IPS-11a (cell line): ENCODE measurements around the gene HOXD12.

Experiments used
- H3K4me3 ChIP-seq: one replicate; pipeline ENCODE4 v1.5.1; 2013; ENCODE audit warnings: low read depth, low read length, control low read depth

The HOXD12 gene

GRCh38 chr2:176118601-176119339, 19.2 kb downstream of the HOXD12 start:
- H3K4me3 ChIP-seq, result no peak overlapping the region

- no peak overlapping the region for H3K4me3 ChIP-seq
Measured at GRCh38 chr2:176120364-176121189, 21.0 kb downstream of the HOXD12 start.

- H3K4me3 ChIP-seq, result no peak overlapping the region
Measured at GRCh38 chr2:176121190-176122051, 21.8 kb downstream of the HOXD12 start.

- no peak overlapping the region for H3K4me3 ChIP-seq
Measured at GRCh38 chr2:176122052-176122682, 22.6 kb downstream of the HOXD12 start.

- H3K4me3 ChIP-seq, result no peak within 1 kb of the TSS
Measured at GRCh38 chr2:176122683-176123410, 23.3 kb downstream of the HOXD12 start, which contains the start of gene HOXD9. HOXD9 (plus strand) TSS chr2:176122719; CDS start chr2:176122769, 50 bp downstream.

GRCh38 chr2:176123411-176124109, 24.0 kb downstream of the HOXD12 start:
- H3K4me3 ChIP-seq, result no peak overlapping the region

GRCh38 chr2:176124110-176124946, 24.7 kb downstream of the HOXD12 start:
- H3K4me3 ChIP-seq, result no peak overlapping the region

- no peak overlapping the region for H3K4me3 ChIP-seq
Measured at GRCh38 chr2:176124947-176125771, 25.6 kb downstream of the HOXD12 start.

GRCh38 chr2:176125772-176126054, 26.1 kb downstream of the HOXD12 start:
- H3K4me3 ChIP-seq, result no peak overlapping the region

- no peak overlapping the region for H3K4me3 ChIP-seq
Measured at GRCh38 chr2:176126929-176127773, 27.6 kb downstream of the HOXD12 start.

GRCh38 chr2:176127774-176128072, 28.1 kb downstream of the HOXD12 start:
- H3K4me3 ChIP-seq, result no peak overlapping the region

- no peak overlapping the region for H3K4me3 ChIP-seq
Measured at GRCh38 chr2:176128172-176128981, 28.8 kb downstream of the HOXD12 start.

- no peak within 1 kb of the TSS for H3K4me3 ChIP-seq
Measured at GRCh38 chr2:176128982-176129796, 29.6 kb downstream of the HOXD12 start, which contains the start of gene HOXD8. HOXD8 (plus strand) TSS chr2:176129705; CDS start chr2:176130367, 662 bp downstream.

- H3K4me3 ChIP-seq, result no peak overlapping the region
Measured at GRCh38 chr2:176129813-176130146, 30.2 kb downstream of the HOXD12 start.

GRCh38 chr2:176130147-176130956, 30.8 kb downstream of the HOXD12 start:
- no peak overlapping the region for H3K4me3 ChIP-seq
